ENCODE data around the gene SLC22A17. TPM values are rescaled to one million over a fixed set of nuclear protein-coding genes. Genes with fewer than 3 reads are reported as not detected.

SLC22A17 gene
- total and polyA plus RNA-seq, 2 of the 8 experiments (the other 6 are each of a cell fraction or from before 2014, with no cell fraction given) = 43.0 to 49.0 TPM

GRCh38 chr14:23399591-23399990 lies 46.9 kb upstream of the SLC22A17 start:
- no peak overlapping the region for H3K23ac ChIP-seq (ENCODE audit: insufficient read length)
- H3K4me3 ChIP-seq (ENCODE audit: extremely low read depth in 1 of 4, insufficient read depth in 2 of 4, low read depth in 3 of 4, low read length in 4 of 4) = no peak overlapping the region
- no peak overlapping the region for H4K5ac ChIP-seq (ENCODE audit: insufficient read length, low read depth, low read length)
- no peak overlapping the region for H3K14ac ChIP-seq (ENCODE audit: insufficient read length)
- H3K36me3 ChIP-seq (ENCODE audit: control insufficient read depth in 2 of 4, insufficient read depth in 4 of 4, low read length in 3 of 4) = no peaks in the 10 kb centered on the region
- H3K27me3 ChIP-seq (replicated peaks in 1 of 4; ENCODE audit: control insufficient read depth in 3 of 4, extremely low read depth in 1 of 4, insufficient read depth in 3 of 4, low read length in 3 of 4) = no peaks in the 10 kb centered on the region; a peak in 1 of 7 replicates
- no peak overlapping the region for H3K4ac ChIP-seq (replicated peaks; ENCODE audit: insufficient read length, low read depth, low read length)
- H4K20me1 ChIP-seq (replicated peaks in 1 of 2; ENCODE audit: control insufficient read depth in 1 of 2, insufficient read depth in 2 of 2, low read length in 2 of 2) = peaks cover 0 to 2% of the 10 kb centered on the region in 2 experiments
- FAIRE-seq (no peak), DNase-seq (ENCODE audit: low read depth in 1 of 2, low spot score in 2 of 2) (no peak)
- no peaks in the 10 kb centered on the region; a peak in 1 of 7 replicates for H3K4me1 ChIP-seq (replicated peaks in 1 of 4; ENCODE audit: control insufficient read depth in 3 of 4, insufficient read depth in 4 of 4, low read length in 3 of 4)
- WGBS, 2 experiments (ENCODE audit: extremely low coverage in 1 of 2, insufficient coverage in 1 of 2, insufficient read length in 1 of 2, insufficient replicate concordance in 2 of 2, low coverage in 1 of 2, low lambda C conversion rate in 2 of 2, missing lambda C conversion rate in 1 of 2) = 97% methylated on average over 6 of the region's 6 CpGs; no CpG with 5 or more reads in 1 of the 2 experiments
- H3K56ac ChIP-seq (replicated peaks; ENCODE audit: insufficient read length, low read depth, low read length) = no peak overlapping the region
- no peak overlapping the region for H2BK12ac ChIP-seq (ENCODE audit: low read depth, low read length)
- POLR2A ChIA-PET (ENCODE audit: partially characterized antibody) = no interaction called here
- no peak overlapping the region for H4K91ac ChIP-seq (replicated peaks; ENCODE audit: insufficient read length, low read length)
- no peak overlapping the region for H3K9ac ChIP-seq (replicated peaks in 1 of 4; ENCODE audit: extremely low read depth in 1 of 4, low read depth in 3 of 4, low read length in 3 of 4)
- no peaks in the 10 kb centered on the region for H3K79me2 ChIP-seq (ENCODE audit: control insufficient read depth in 1 of 2, insufficient read depth in 2 of 2, low read length in 2 of 2)
- H2BK120ac ChIP-seq (replicated peaks; ENCODE audit: low read depth, low read length) = no peak overlapping the region
- H2AK5ac ChIP-seq (ENCODE audit: low read depth, low read length) = no peak overlapping the region
- H4K8ac ChIP-seq (ENCODE audit: extremely low read depth, insufficient read depth, low read length) = no peak overlapping the region
- no peaks in the 10 kb centered on the region for H3K9me3 ChIP-seq (ENCODE audit: insufficient read depth in 2 of 2, low read depth in 1 of 2, low read length in 1 of 2)
- no peaks in the 10 kb centered on the region for H3K23me2 ChIP-seq (ENCODE audit: low read depth, low read length)
- no peak overlapping the region for H2BK15ac ChIP-seq (ENCODE audit: low read length)
- no peak overlapping the region for H2AFZ ChIP-seq (ENCODE audit: low read length)
- H2BK5ac ChIP-seq (ENCODE audit: low read depth, low read length) = no peak overlapping the region
- H3K79me1 ChIP-seq (ENCODE audit: low read depth, low read length) = no peaks in the 10 kb centered on the region
- H3K4me2 ChIP-seq (ENCODE audit: insufficient read depth in 1 of 2, low read depth in 2 of 2, low read length in 2 of 2) = no peak overlapping the region
- CTCF ChIA-PET (ENCODE audit: partially characterized antibody) = interaction anchor here (1.8 kb wide), 1 partner anchor 13 kb away, joined by 4 read pairs; no protein-coding TSS in a partner anchor
- H3K27ac ChIP-seq (ENCODE audit: low read depth, low read length) = no peak overlapping the region
- H2BK20ac ChIP-seq (ENCODE audit: low read length) = no peak overlapping the region
- H3K18ac ChIP-seq (ENCODE audit: extremely low read depth, low read length) = no peak overlapping the region
- no peak for TF ChIP-seq ATF2 (IDR thresholded peaks at IDR 0.05; ENCODE audit: low read length)
- TF ChIP-seq ATF3 (IDR thresholded peaks at IDR 0.05; ENCODE audit: insufficient read depth, low read depth, low read length) = no peak
- TF ChIP-seq TCF12 (IDR thresholded peaks at IDR 0.05; ENCODE audit: low read depth, low read length) = no peak
- TF ChIP-seq RNF2 (IDR thresholded peaks at IDR 0.05; ENCODE audit: borderline replicate concordance, low read depth, low read length, missing control alignments, poor library complexity, severe bottlenecking) = no peak
- TF ChIP-seq KDM4A (IDR thresholded peaks at IDR 0.05; ENCODE audit: low read depth, low read length, severe bottlenecking) = no peak
- no peak for TF ChIP-seq TAF7 (optimal IDR thresholded peaks at IDR 0.05; ENCODE audit: borderline replicate concordance, low read depth, low read length)
- TF ChIP-seq KDM5A (IDR thresholded peaks at IDR 0.05; ENCODE audit: low read length) = no peak
- TF ChIP-seq RFX5 (IDR thresholded peaks at IDR 0.05; ENCODE audit: borderline replicate concordance, low read depth, low read length) = no peak
- TF ChIP-seq SIX5 (IDR thresholded peaks at IDR 0.05; ENCODE audit: low read depth, low read length) = no peak
- TF ChIP-seq HDAC6 (IDR thresholded peaks at IDR 0.05; ENCODE audit: low read depth, low read length) = no peak
- TF ChIP-seq SRF (IDR thresholded peaks at IDR 0.05; ENCODE audit: low read depth, low read length) = no peak
- TF ChIP-seq POLR2A (IDR thresholded peaks at IDR 0.05; ENCODE audit: control extremely low read depth in 1 of 2, low read depth in 2 of 2, low read length in 2 of 2) = no peak
- TF ChIP-seq SP1 (IDR thresholded peaks at IDR 0.05; ENCODE audit: low read depth, low read length) = no peak

All from H1 (cell line).